Mesodermal cell (in vitro differentiated cells): Measurements from ENCODE around the gene EGFR.

ENCODE experiments used
- H3K27ac ChIP-seq: 2 replicates; pipeline ENCODE4 v1.7.0; 2013; ENCODE audit warnings: mild to moderate bottlenecking, low read depth, low read length, moderate library complexity; ENCODE audit not compliant: severe bottlenecking
- H3K36me3 ChIP-seq: 2 replicates; pipeline ENCODE4 v1.7.1; 2013; ENCODE audit warnings: mild to moderate bottlenecking, low read length, moderate library complexity; ENCODE audit not compliant: control insufficient read depth, insufficient read depth
- H3K4me1 ChIP-seq: one replicate; pipeline ENCODE4 v1.7.1; 2013; ENCODE audit warnings: mild to moderate bottlenecking, low read length; ENCODE audit not compliant: insufficient read depth, control insufficient read depth, poor library complexity, severe bottlenecking
- H3K4me3 ChIP-seq: 2 replicates; pipeline ENCODE4 v1.7.0; 2013; ENCODE audit warnings: low read length, control low read depth, mild to moderate bottlenecking; ENCODE audit not compliant: insufficient read depth, poor library complexity, severe bottlenecking; ENCODE audit errors: extremely low read depth
- H3K9me3 ChIP-seq: 2 replicates; pipeline ENCODE4 v1.7.1; 2013; ENCODE audit warnings: mild to moderate bottlenecking, low read length, moderate library complexity; ENCODE audit not compliant: control insufficient read depth
- WGBS, 2 experiments: methylation state at CpG; one replicate each; pipeline ENCODE4 v1.1.5; 2013; ENCODE audit warnings: missing lambda C conversion rate in 2 of 2; ENCODE audit not compliant: insufficient coverage in 2 of 2; 5-methylcytosine and 5-hydroxymethylcytosine counted together

Gene EGFR

GRCh38 chr7:54988516-54988915 is 30.3 kb upstream of the EGFR start:
- no peaks in the 10 kb centered on the region for H3K9me3 ChIP-seq
- H3K4me3 ChIP-seq = no peak overlapping the region
- WGBS, 2 experiments = no CpG with 5 or more reads among the region's 2 CpGs
- no peaks in the 10 kb centered on the region for H3K36me3 ChIP-seq
- H3K27ac ChIP-seq = no peak overlapping the region
- H3K4me1 ChIP-seq = peaks cover 5% of the 10 kb centered on the region

DNA sequence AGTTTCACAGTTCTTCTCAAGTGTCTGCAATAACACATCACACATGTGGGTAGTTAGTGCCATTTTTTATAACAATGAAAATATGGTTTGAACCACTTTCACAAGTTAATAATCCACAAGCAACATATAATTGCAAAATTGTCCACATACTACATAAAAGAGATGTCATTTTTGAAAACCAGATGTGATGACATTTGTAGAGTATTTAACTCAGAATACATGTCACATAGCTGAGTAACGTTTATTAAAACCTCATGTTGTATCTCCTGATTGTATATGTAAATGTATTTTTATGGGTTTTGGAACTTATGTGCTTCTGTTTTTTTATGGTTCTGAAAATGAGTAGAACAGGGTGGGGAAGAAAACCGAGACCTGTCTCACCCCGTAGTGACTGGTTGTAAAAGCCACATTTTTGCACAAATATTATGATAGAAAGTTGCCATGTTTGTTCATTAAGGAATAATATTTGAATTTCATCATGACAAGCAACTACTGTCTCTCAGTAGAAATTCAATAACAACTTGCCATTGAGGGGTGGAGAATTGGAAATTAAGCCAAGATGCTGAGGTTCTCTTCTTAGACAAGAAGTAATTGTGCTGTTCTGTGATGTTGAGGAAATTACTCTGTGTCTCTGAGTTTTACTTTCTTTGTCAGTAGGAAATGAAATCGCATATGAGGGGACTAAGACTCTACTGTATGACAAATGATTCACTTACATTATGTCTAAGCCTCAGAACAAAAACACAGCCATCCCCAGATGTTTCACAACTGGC is 29.2 kb upstream of the EGFR start:
- no peak overlapping the region for H3K4me3 ChIP-seq
- no peak overlapping the region for H3K27ac ChIP-seq
- no peaks in the 10 kb centered on the region for H3K9me3 ChIP-seq
- H3K4me1 ChIP-seq = peaks cover 5% of the 10 kb centered on the region
- 100% methylated on average over 1 of the region's 4 CpGs; no CpG with 5 or more reads in 1 of the 2 experiments for WGBS, 2 experiments
- no peaks in the 10 kb centered on the region for H3K36me3 ChIP-seq

GRCh38 chr7:54991341-54991740 is 27.5 kb upstream of the EGFR start:
- H3K9me3 ChIP-seq = no peaks in the 10 kb centered on the region
- H3K36me3 ChIP-seq = no peaks in the 10 kb centered on the region
- 96% methylated on average over 10 to 11 of the region's 13 CpGs for whole genome bisulfite sequencing, 2 experiments
- no peak overlapping the region for H3K27ac ChIP-seq
- peaks cover 11% of the 10 kb centered on the region for H3K4me1 ChIP-seq
- H3K4me3 ChIP-seq = no peak overlapping the region

DNA sequence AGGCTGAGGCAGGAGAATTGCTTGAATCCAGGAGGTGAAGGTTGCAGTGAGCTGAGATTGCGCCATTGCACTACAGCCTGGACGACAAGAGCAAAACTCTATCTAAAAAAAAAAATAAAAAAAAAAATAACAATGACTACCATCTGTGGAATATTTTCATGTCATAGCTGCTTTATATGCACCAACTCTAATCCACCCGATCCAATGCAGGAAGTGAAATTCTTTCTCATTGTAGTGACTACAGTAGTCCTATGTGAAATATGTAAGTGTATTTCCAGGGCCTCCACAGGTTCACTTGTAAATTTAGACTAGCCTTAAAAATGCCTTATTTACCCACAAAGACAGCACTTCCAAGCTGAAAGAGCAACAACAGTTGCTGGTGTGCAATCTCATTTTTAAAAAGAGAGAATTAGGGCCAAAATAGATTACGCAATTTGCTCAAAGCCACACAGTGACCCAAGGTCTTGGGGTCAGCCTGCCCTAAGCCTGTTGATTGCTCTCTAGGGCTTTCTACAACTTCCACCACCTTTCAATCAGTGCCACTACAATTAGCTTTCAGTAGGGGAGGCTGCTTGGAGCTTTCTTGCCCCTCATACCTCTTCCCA is 25.8 kb upstream of the EGFR start:
- H3K9me3 ChIP-seq = no peaks in the 10 kb centered on the region
- no peaks in the 10 kb centered on the region for H3K36me3 ChIP-seq
- H3K4me3 ChIP-seq = no peak overlapping the region
- no peak overlapping the region for H3K27ac ChIP-seq
- 100% methylated on average over 1 of the region's 4 CpGs for WGBS, 2 experiments
- peaks cover 11% of the 10 kb centered on the region for H3K4me1 ChIP-seq

- 100% methylated on average over 1 of the region's 5 CpGs for WGBS, 2 experiments
Measured at GRCh38 chr7:54995166-54995565, 23.7 kb upstream of the EGFR start.

GRCh38 chr7:54995610-54996363 is 23.0 kb upstream of the EGFR start:
- Histone ChIP-seq H3K36me3 (no peaks in the 10 kb centered on the region), H3K4me3 (no peak overlapping the region), H3K27ac (no peak overlapping the region), H3K9me3 (no peaks in the 10 kb centered on the region), H3K4me1 (peaks cover 11% of the 10 kb centered on the region)
- 65 to 84% methylated on average over 3 to 4 of the region's 5 CpGs for WGBS, 2 experiments

More at GRCh38 chr7:54995166-54995565, 23.7 kb upstream of the EGFR start:
- H3K4me1 ChIP-seq = peaks cover 11% of the 10 kb centered on the region
- no peak overlapping the region for H3K4me3 ChIP-seq
- no peak overlapping the region for H3K27ac ChIP-seq
- no peaks in the 10 kb centered on the region for H3K36me3 ChIP-seq
- no peaks in the 10 kb centered on the region for H3K9me3 ChIP-seq

- Histone ChIP-seq H3K9me3 (no peaks in the 10 kb centered on the region), H3K4me1 (peaks cover 11% of the 10 kb centered on the region), H3K4me3 (no peak overlapping the region), H3K36me3 (no peaks in the 10 kb centered on the region), H3K27ac (no peak overlapping the region)
Measured at GRCh38 chr7:54996391-54996790, 22.4 kb upstream of the EGFR start.

DNA sequence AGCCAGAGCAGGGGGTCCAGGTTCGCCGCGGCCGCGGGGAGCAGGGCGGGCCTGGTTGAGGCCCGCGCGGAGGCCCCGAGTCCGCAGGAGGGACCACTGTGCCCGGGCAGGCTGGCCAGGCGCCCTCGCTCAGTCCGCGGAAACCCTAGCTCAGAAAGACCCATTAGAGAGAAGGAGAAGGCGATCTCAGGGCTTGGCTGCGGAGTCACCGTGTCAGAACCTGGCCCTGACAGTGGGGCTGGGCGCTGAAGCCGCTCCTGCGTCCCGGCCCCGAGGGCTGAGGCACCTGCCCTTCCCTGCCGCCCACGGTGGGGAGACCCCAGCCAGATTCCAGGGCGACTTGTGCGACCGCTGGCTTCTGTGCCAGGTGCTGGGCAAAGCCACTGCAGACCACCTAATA is 14.2 kb upstream of the EGFR start:
- no peaks in the 10 kb centered on the region for H3K36me3 ChIP-seq
- WGBS, 2 experiments = 93 to 95% methylated on average over 23 to 26 of the region's 29 CpGs
- no peak overlapping the region for H3K4me3 ChIP-seq
- no peaks in the 10 kb centered on the region for H3K4me1 ChIP-seq
- no peak overlapping the region for H3K27ac ChIP-seq
- no peaks in the 10 kb centered on the region for H3K9me3 ChIP-seq

DNA sequence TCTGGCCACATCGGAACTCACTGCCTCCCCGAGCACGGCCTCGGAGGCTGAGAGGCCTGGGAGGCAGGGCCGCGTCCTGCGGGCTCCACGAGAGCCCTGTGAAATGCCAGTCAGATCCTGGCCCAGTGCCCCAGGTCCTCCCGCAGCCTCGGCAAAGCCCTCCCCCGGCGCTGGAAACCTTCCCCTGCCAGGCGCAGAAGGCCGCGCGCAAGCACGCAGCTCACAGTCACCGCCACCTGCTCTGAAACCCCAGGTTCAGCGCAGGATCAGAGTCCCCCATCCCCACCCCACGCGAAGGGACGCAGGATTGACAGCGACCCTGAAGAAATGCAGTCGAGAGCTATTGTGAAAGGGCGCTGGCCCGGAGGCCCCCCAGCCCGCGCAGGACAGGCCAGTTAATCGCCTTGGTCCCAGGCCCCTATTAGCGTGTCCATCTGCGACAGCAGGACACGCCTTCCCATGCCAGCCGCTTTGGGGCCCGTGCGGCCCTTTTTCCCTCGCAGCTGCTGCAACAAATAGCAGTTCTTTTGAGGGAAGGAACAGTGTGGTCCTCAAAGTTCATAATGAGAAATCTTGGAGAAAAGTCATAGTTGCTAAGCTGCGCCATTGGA is 13.5 kb upstream of the EGFR start:
- no peaks in the 10 kb centered on the region for H3K9me3 ChIP-seq
- no peaks in the 10 kb centered on the region for H3K36me3 ChIP-seq
- 95 to 96% methylated on average over 34 to 37 of the region's 37 CpGs for WGBS, 2 experiments
- H3K27ac ChIP-seq = no peak overlapping the region
- no peaks in the 10 kb centered on the region for H3K4me1 ChIP-seq
- no peak overlapping the region for H3K4me3 ChIP-seq

DNA sequence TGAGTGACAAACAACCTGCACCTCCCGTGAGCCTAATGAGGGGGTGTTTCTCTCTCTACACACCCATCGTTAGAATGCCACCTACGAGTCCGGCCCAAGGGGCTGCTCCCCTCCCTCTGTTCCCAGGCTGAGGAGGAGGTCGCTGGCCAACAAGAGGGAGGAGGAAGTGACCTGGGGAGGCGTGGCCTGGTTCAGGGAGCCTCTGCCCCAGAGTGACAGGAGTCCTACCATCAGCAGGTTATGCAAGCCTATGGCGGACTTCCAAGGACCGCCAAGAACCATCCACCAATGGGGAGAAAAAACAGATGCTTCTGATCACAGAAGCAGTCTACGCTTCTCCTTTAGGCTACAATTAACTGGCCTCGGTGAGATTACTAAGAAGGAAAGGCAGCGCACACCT is 12.3 kb upstream of the EGFR start:
- no peaks in the 10 kb centered on the region for H3K4me1 ChIP-seq
- H3K9me3 ChIP-seq = no peaks in the 10 kb centered on the region
- no peaks in the 10 kb centered on the region for H3K36me3 ChIP-seq
- H3K27ac ChIP-seq = no peak overlapping the region
- WGBS, 2 experiments = 92 to 99% methylated on average over 5 to 7 of the region's 11 CpGs
- H3K4me3 ChIP-seq = no peak overlapping the region
